ENCODE measurements around the gene SEMA3G. TPM values are rescaled to one million over a fixed set of nuclear protein-coding genes. Genes with fewer than 3 reads are reported as not detected.

The SEMA3G gene
- total RNA-seq, 1 experiment from 2014 or later = 1.6 TPM

DNA sequence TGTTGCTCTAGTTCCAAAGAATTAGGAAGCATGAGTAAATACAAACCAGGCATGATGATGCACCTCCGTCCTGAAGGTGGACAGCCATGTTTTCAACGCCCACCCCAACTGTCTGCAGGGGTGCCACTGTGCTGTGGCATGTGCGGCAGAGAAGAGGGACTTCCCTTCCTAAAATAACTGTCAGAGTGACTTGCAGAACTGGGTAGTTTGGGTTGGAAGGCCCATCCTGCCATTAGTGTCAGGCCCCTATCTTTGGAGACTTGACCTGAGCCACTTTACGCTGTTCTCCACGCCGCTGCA is 32.8 kb upstream of the SEMA3G start:
- ChIA-PET CTCF (no interaction called here), POLR2A (no interaction called here)
- no peaks in the 10 kb centered on the region for H3K27me3 Mint-ChIP-seq (ENCODE audit: low read depth)
- no peak for ATAC-seq
- no peaks in the 10 kb centered on the region for H3K4me1 Mint-ChIP-seq
- TF ChIP-seq SP1 (CRISPR knock-in tag; conservative IDR thresholded peaks at IDR 0.05) (no peak), ELF4 (CRISPR knock-in tag; IDR thresholded peaks at IDR 0.05; ENCODE audit: low read depth) (no peak), IRF2 (CRISPR knock-in tag; IDR thresholded peaks at IDR 0.05; ENCODE audit: borderline replicate concordance, low read depth) (no peak), E2F4 (CRISPR knock-in tag; IDR thresholded peaks at IDR 0.05; ENCODE audit: borderline replicate concordance, low read depth) (no peak), ATF2 (CRISPR knock-in tag; IDR thresholded peaks at IDR 0.05; ENCODE audit: borderline replicate concordance, low read depth) (no peak), NR2C2 (CRISPR knock-in tag; IDR thresholded peaks at IDR 0.05) (no peak), ZNF121 (CRISPR knock-in tag; IDR thresholded peaks at IDR 0.05) (no peak), OVOL2 (CRISPR knock-in tag; IDR thresholded peaks at IDR 0.05; ENCODE audit: borderline replicate concordance) (no peak), NR3C1 (CRISPR knock-in tag; conservative IDR thresholded peaks at IDR 0.05; ENCODE audit: low read depth) (no peak), KAT7 (CRISPR knock-in tag; IDR thresholded peaks at IDR 0.05; ENCODE audit: borderline replicate concordance) (no peak), SMAD3 (CRISPR knock-in tag; IDR thresholded peaks at IDR 0.05; ENCODE audit: borderline replicate concordance) (no peak), ZNF219 (CRISPR knock-in tag; IDR thresholded peaks at IDR 0.05; ENCODE audit: borderline replicate concordance) (no peak), ZNF396 (CRISPR knock-in tag; IDR thresholded peaks at IDR 0.05; ENCODE audit: borderline replicate concordance) (no peak)
- TF ChIP-seq, protein P1, sequence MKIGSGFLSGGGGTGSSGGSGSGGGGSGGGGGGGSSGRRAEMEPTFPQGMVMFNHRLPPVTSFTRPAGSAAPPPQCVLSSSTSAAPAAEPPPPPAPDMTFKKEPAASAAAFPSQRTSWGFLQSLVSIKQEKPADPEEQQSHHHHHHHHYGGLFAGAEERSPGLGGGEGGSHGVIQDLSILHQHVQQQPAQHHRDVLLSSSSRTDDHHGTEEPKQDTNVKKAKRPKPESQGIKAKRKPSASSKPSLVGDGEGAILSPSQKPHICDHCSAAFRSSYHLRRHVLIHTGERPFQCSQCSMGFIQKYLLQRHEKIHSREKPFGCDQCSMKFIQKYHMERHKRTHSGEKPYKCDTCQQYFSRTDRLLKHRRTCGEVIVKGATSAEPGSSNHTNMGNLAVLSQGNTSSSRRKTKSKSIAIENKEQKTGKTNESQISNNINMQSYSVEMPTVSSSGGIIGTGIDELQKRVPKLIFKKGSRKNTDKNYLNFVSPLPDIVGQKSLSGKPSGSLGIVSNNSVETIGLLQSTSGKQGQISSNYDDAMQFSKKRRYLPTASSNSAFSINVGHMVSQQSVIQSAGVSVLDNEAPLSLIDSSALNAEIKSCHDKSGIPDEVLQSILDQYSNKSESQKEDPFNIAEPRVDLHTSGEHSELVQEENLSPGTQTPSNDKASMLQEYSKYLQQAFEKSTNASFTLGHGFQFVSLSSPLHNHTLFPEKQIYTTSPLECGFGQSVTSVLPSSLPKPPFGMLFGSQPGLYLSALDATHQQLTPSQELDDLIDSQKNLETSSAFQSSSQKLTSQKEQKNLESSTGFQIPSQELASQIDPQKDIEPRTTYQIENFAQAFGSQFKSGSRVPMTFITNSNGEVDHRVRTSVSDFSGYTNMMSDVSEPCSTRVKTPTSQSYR (CRISPR knock-in tag; IDR thresholded peaks at IDR 0.05) = no peak
- TF ChIP-seq, protein P2, sequence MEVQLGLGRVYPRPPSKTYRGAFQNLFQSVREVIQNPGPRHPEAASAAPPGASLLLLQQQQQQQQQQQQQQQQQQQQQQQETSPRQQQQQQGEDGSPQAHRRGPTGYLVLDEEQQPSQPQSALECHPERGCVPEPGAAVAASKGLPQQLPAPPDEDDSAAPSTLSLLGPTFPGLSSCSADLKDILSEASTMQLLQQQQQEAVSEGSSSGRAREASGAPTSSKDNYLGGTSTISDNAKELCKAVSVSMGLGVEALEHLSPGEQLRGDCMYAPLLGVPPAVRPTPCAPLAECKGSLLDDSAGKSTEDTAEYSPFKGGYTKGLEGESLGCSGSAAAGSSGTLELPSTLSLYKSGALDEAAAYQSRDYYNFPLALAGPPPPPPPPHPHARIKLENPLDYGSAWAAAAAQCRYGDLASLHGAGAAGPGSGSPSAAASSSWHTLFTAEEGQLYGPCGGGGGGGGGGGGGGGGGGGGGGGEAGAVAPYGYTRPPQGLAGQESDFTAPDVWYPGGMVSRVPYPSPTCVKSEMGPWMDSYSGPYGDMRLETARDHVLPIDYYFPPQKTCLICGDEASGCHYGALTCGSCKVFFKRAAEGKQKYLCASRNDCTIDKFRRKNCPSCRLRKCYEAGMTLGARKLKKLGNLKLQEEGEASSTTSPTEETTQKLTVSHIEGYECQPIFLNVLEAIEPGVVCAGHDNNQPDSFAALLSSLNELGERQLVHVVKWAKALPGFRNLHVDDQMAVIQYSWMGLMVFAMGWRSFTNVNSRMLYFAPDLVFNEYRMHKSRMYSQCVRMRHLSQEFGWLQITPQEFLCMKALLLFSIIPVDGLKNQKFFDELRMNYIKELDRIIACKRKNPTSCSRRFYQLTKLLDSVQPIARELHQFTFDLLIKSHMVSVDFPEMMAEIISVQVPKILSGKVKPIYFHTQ (CRISPR knock-in tag; IDR thresholded peaks at IDR 0.05) = no peak
- no peak for DNase-seq (ENCODE audit: low spot score)
- no peaks in the 10 kb centered on the region for H3K9me3 Mint-ChIP-seq
- H3K36me3 Mint-ChIP-seq = peaks cover 75% of the 10 kb centered on the region
- no peak overlapping the region for H3K4me3 Mint-ChIP-seq
- no peak overlapping the region for H3K27ac Mint-ChIP-seq

GRCh38 chr3:52477076-52477795 is 32.3 kb upstream of the SEMA3G start:
- Mint-ChIP-seq H3K36me3 (peaks cover 75% of the 10 kb centered on the region), H3K4me1 (no peaks in the 10 kb centered on the region), H3K9me3 (no peaks in the 10 kb centered on the region), H3K27ac (no peak overlapping the region), H3K4me3 (no peak overlapping the region), H3K27me3 (ENCODE audit: low read depth) (no peaks in the 10 kb centered on the region)
- ATAC-seq (no peak), DNase-seq (ENCODE audit: low spot score) (no peak)
- ChIA-PET CTCF (no interaction called here), POLR2A (no interaction called here)
- TF ChIP-seq ESRRA (CRISPR knock-in tag; IDR thresholded peaks at IDR 0.05; ENCODE audit: borderline replicate concordance) (no peak), OVOL2 (CRISPR knock-in tag; IDR thresholded peaks at IDR 0.05; ENCODE audit: borderline replicate concordance) (no peak), GRHL2 (CRISPR knock-in tag; IDR thresholded peaks at IDR 0.05; ENCODE audit: insufficient replicate concordance, severe bottlenecking) (no peak), PRRX2 (CRISPR knock-in tag; IDR thresholded peaks at IDR 0.05) (no peak), IRF2 (CRISPR knock-in tag; IDR thresholded peaks at IDR 0.05; ENCODE audit: borderline replicate concordance, low read depth) (no peak), ATF3 (CRISPR knock-in tag; conservative IDR thresholded peaks at IDR 0.05) (no peak), JUN (CRISPR knock-in tag; IDR thresholded peaks at IDR 0.05) (no peak), NFYB (CRISPR knock-in tag; conservative IDR thresholded peaks at IDR 0.05; ENCODE audit: low read depth) (no peak)
- TF ChIP-seq, protein P3, sequence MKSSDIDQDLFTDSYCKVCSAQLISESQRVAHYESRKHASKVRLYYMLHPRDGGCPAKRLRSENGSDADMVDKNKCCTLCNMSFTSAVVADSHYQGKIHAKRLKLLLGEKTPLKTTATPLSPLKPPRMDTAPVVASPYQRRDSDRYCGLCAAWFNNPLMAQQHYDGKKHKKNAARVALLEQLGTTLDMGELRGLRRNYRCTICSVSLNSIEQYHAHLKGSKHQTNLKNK (CRISPR knock-in tag; IDR thresholded peaks at IDR 0.05) = no peak
- TF ChIP-seq, protein P4, sequence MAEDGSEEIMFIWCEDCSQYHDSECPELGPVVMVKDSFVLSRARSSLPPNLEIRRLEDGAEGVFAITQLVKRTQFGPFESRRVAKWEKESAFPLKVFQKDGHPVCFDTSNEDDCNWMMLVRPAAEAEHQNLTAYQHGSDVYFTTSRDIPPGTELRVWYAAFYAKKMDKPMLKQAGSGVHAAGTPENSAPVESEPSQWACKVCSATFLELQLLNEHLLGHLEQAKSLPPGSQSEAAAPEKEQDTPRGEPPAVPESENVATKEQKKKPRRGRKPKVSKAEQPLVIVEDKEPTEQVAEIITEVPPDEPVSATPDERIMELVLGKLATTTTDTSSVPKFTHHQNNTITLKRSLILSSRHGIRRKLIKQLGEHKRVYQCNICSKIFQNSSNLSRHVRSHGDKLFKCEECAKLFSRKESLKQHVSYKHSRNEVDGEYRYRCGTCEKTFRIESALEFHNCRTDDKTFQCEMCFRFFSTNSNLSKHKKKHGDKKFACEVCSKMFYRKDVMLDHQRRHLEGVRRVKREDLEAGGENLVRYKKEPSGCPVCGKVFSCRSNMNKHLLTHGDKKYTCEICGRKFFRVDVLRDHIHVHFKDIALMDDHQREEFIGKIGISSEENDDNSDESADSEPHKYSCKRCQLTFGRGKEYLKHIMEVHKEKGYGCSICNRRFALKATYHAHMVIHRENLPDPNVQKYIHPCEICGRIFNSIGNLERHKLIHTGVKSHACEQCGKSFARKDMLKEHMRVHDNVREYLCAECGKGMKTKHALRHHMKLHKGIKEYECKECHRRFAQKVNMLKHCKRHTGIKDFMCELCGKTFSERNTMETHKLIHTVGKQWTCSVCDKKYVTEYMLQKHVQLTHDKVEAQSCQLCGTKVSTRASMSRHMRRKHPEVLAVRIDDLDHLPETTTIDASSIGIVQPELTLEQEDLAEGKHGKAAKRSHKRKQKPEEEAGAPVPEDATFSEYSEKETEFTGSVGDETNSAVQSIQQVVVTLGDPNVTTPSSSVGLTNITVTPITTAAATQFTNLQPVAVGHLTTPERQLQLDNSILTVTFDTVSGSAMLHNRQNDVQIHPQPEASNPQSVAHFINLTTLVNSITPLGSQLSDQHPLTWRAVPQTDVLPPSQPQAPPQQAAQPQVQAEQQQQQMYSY (CRISPR knock-in tag; IDR thresholded peaks at IDR 0.05) = no peak
